Neural progenitor cell (in vitro differentiated cells): ENCODE results near the gene CDH23. TPM values are rescaled to one million over a fixed set of nuclear protein-coding genes. Genes with fewer than 3 reads are reported as not detected.
A peak's percentile ranks its signal among the peaks of the same experiment; 100 is the strongest.
"Not testable (repeated sequence)": the region's sequence is repeated elsewhere in the genome, so short reads cannot be mapped to it uniquely, and the experiment has no call there.

Experiments
- DNase-seq: peaks from one replicate; pipeline ENCODE4 v3.0.0-alpha.2; 2016; ENCODE audit warnings: low spot score
- H2AFZ ChIP-seq: fragments of 200-600 bp; sonication (generic); replicated peaks from 2 replicates; pipeline ENCODE4 v1.6.1; 2016; ENCODE audit warnings: antibody characterized with exemption
- H3F3A ChIP-seq: fragments of 200-600 bp; sonication (generic); 2 replicates; pipeline ENCODE4 v1.6.1; 2016; ENCODE audit warnings: antibody characterized with exemption, low read depth
- H3K27ac ChIP-seq: fragments of 200-600 bp; sonication (generic); 2 replicates; pipeline ENCODE4 v1.5.1; 2016; ENCODE audit warnings: mild to moderate bottlenecking
- H3K27me3 ChIP-seq: fragments of 200-600 bp; sonication (generic); 2 replicates; pipeline ENCODE4 v1.6.1; 2016; ENCODE audit warnings: mild to moderate bottlenecking, moderate library complexity
- H3K36me3 ChIP-seq: fragments of 200-600 bp; sonication (generic); 2 replicates; pipeline ENCODE4 v1.5.1; 2016
- H3K4me1 ChIP-seq: fragments of 200-600 bp; sonication (generic); 2 replicates; pipeline ENCODE4 v1.6.1; 2016; ENCODE audit warnings: mixed run types
- H3K4me2 ChIP-seq: fragments of 200-600 bp; sonication (generic); 2 replicates; pipeline ENCODE4 v1.6.1; 2016
- H3K4me3 ChIP-seq: fragments of 200-600 bp; sonication (generic); 2 replicates; pipeline ENCODE4 v1.5.1; 2016
- H3K79me2 ChIP-seq: fragments of 200-600 bp; sonication (generic); 2 replicates; pipeline ENCODE4 v1.6.1; 2016; ENCODE audit warnings: low read depth
- H3K9ac ChIP-seq: fragments of 200-600 bp; sonication (generic); 2 replicates; pipeline ENCODE4 v1.6.1; 2016
- H3K9me3 ChIP-seq: fragments of 200-600 bp; sonication (generic); 2 replicates; pipeline ENCODE4 v1.5.1; 2016; ENCODE audit warnings: low read depth
- H4K20me1 ChIP-seq: fragments of 200-600 bp; sonication (generic); 2 replicates; pipeline ENCODE4 v1.6.1; 2016; ENCODE audit warnings: low read depth
- H3K27ac Mint-ChIP-seq: 3 replicates; pipeline ENCODE4 v1.8.0; 2021; ENCODE audit warnings: mixed read lengths
- H3K27me3 Mint-ChIP-seq: 2 replicates; pipeline ENCODE4 v1.8.0; 2022; ENCODE audit warnings: low read depth, mild to moderate bottlenecking, inconsistent platforms, moderate library complexity, mixed read lengths; ENCODE audit not compliant: insufficient read depth
- H3K36me3 Mint-ChIP-seq: 3 replicates; pipeline ENCODE4 v1.8.0; 2021; ENCODE audit warnings: mixed read lengths
- H3K4me1 Mint-ChIP-seq: 3 replicates; pipeline ENCODE4 v1.8.0; 2021; ENCODE audit warnings: mixed read lengths
- H3K4me3 Mint-ChIP-seq: 3 replicates; pipeline ENCODE4 v1.8.0; 2021; ENCODE audit warnings: mild to moderate bottlenecking, moderate library complexity, mixed read lengths
- H3K9me3 Mint-ChIP-seq: 3 replicates; pipeline ENCODE4 v1.8.0; 2020; ENCODE audit warnings: mixed read lengths
- EZH2 ChIP-seq: fragments of 200-600 bp; sonication (generic); IDR thresholded peaks from 2 replicates; pipeline ENCODE4 v1.6.1; 2017; ENCODE audit warnings: antibody characterized with exemption, mild to moderate bottlenecking, moderate library complexity
- EZH2phosphoT487 ChIP-seq: fragments of 200-600 bp; sonication (generic); IDR thresholded peaks from 2 replicates; pipeline ENCODE4 v1.6.1; 2017; ENCODE audit warnings: antibody characterized with exemption
- total RNA-seq: library from RNA; depleted of rRNA; stranded (reverse); fragments of >200 nt; gene quantifications from 2 replicates; pipeline ENCODE4 v1.2.3, GENCODE V29; 2015; ENCODE audit warnings: low replicate concordance
- TF ChIP-seq, protein P1 (sequence below): fragments of 200-600 bp; sonication (generic); IDR thresholded peaks from 2 replicates; pipeline ENCODE4 v1.5.1; 2017; ENCODE audit warnings: antibody characterized with exemption, mild to moderate bottlenecking

CDH23 gene
- total RNA-seq, 1 donor from 2014 or later = 5.9 TPM

DNA sequence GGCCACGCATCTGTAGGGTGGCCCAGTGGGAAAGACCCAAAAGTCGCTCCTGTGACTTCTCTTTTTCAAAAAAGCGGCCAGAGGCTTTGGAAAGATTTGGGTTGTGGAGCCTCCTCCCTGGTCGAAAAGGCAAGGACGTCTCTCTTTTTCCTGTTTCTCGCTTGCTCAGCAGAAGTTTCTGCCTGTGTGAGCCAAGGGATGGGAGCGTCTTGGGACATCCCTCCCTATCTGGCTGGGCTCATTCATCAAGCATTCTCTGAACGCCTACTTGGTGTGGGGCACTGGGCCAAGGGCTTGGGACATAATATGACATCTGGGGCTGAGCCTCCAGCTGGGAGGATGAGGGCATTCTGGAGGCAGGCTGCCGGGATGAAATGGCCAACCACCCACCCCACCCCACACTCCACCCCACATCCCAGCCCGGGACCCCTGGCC, 201.9 kb downstream of the CDH23 start:
- no peak overlapping the region for H3K4me3 ChIP-seq

DNA sequence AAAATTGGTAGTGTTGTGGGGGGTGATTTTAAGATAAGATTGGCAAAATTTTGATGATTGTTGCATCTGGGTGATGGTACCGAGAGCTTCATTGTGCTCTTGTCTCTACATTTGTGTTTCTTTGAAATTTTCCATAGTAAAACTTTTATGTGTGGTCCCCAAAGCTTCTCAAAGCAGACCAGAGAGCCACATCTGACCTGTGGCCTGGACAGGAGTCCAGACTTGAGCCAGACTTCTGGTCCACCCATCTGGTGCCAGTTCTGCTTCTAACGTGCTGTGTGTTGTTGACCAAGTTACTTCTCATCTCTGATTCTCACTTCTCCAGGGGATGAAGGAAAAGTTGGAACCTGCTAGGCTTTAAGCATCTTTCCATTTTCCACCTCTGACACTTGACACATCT, 202.8 kb downstream of the CDH23 start:
- Mint-ChIP-seq H3K27ac (no peak overlapping the region), H3K36me3 (no peaks in the 10 kb centered on the region), H3K4me1 (peaks cover 22% of the 10 kb centered on the region), H3K27me3 (peaks cover 5% of the 10 kb centered on the region), H3K4me3 (no peak overlapping the region), H3K9me3 (no peaks in the 10 kb centered on the region)
- Histone ChIP-seq H3K4me3 (no peak overlapping the region), H3K27ac (no peak overlapping the region), H3F3A (no peaks in the 10 kb centered on the region), H3K36me3 (no peaks in the 10 kb centered on the region), H3K79me2 (no peaks in the 10 kb centered on the region), H3K9me3 (no peaks in the 10 kb centered on the region), H3K4me1 (peaks cover 26% of the 10 kb centered on the region), H2AFZ (no peak overlapping the region), H3K27me3 (no peaks in the 10 kb centered on the region), H3K4me2 (no peak overlapping the region), H4K20me1 (no peaks in the 10 kb centered on the region), H3K9ac (no peak overlapping the region)
- TF ChIP-seq EZH2phosphoT487 (no peak), EZH2 (no peak)
- TF ChIP-seq, protein P1, sequence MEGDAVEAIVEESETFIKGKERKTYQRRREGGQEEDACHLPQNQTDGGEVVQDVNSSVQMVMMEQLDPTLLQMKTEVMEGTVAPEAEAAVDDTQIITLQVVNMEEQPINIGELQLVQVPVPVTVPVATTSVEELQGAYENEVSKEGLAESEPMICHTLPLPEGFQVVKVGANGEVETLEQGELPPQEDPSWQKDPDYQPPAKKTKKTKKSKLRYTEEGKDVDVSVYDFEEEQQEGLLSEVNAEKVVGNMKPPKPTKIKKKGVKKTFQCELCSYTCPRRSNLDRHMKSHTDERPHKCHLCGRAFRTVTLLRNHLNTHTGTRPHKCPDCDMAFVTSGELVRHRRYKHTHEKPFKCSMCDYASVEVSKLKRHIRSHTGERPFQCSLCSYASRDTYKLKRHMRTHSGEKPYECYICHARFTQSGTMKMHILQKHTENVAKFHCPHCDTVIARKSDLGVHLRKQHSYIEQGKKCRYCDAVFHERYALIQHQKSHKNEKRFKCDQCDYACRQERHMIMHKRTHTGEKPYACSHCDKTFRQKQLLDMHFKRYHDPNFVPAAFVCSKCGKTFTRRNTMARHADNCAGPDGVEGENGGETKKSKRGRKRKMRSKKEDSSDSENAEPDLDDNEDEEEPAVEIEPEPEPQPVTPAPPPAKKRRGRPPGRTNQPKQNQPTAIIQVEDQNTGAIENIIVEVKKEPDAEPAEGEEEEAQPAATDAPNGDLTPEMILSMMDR = no peak
- no peak for DNase-seq

More for the DNA sequence above, 201.9 kb downstream of the CDH23 start:
- Histone ChIP-seq H3K79me2 (no peaks in the 10 kb centered on the region), H3K27ac (no peak overlapping the region), H3K27me3 (no peaks in the 10 kb centered on the region), H2AFZ (no peak overlapping the region), H3F3A (no peaks in the 10 kb centered on the region), H3K4me1 (peaks cover 26% of the 10 kb centered on the region), H3K9me3 (no peaks in the 10 kb centered on the region), H3K36me3 (no peaks in the 10 kb centered on the region), H4K20me1 (no peaks in the 10 kb centered on the region), H3K9ac (no peak overlapping the region), H3K4me2 (no peak overlapping the region)
- Mint-ChIP-seq H3K27ac (no peak overlapping the region), H3K4me3 (no peak overlapping the region), H3K36me3 (no peaks in the 10 kb centered on the region), H3K27me3 (peaks cover 2% of the 10 kb centered on the region), H3K4me1 (peaks cover 19% of the 10 kb centered on the region), H3K9me3 (no peaks in the 10 kb centered on the region)
- TF ChIP-seq EZH2 (no peak), EZH2phosphoT487 (no peak)
- TF ChIP-seq, protein P1 = no peak
- no peak for DNase-seq

DNA sequence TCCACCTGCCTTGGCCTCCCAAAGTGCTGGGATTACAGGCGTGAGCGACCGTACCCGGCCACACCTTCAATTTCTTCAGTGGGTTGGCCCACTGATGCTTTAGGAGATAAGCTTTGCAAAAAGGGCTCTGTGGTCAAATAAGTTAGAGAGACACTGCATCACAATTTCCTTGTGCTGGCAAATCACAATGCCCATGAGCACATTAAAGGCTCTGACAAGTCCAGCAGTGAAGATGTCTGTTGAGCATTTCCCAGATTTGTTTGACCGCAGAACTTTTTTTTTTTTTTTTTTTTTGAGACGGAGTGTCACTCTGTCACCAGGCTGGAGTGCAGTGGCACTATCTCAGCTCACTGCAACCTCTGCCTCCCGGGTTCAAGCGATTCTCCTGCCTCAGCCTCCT, 203.5 kb downstream of the CDH23 start:
- H3K36me3 ChIP-seq, H3K4me3 ChIP-seq, H3K27ac ChIP-seq, H3K4me3 Mint-ChIP-seq, H3K36me3 Mint-ChIP-seq, H3K9me3 ChIP-seq, H2AFZ ChIP-seq, DNase-seq, H3K27me3 Mint-ChIP-seq, H3K79me2 ChIP-seq, H4K20me1 ChIP-seq, H3K9me3 Mint-ChIP-seq, H3K27me3 ChIP-seq, H3K27ac Mint-ChIP-seq, H3K9ac ChIP-seq, H3K4me2 ChIP-seq, H3F3A ChIP-seq: not testable (repeated sequence)
- peaks cover 26% of the 10 kb centered on the region for H3K4me1 ChIP-seq
- H3K4me1 Mint-ChIP-seq = peaks cover 26% of the 10 kb centered on the region

DNA sequence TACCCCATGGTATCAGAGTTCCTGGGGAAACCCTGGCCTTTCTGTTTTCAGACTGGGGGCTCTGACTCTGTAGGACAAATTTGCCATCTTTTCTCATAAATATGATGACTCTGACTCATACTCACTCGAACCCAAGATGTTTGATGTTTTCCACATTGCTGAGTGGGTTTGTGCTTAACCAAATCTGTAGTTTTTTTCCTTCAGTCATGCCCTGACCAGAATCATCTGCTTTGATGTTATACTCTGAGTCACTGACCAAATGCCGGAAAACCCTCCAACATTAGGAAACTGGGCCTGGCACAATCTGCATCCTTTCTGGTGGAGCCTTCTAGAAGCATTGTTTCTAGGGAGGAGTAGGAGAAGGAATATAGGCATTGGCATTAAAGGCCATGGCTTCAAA, 204.1 kb downstream of the CDH23 start:
- Histone ChIP-seq H3K9me3 (no peaks in the 10 kb centered on the region), H2AFZ (no peak overlapping the region), H3F3A (peaks cover 5% of the 10 kb centered on the region), H3K4me3 (no peak overlapping the region), H3K36me3 (no peaks in the 10 kb centered on the region), H3K4me2 (no peak overlapping the region), H3K79me2 (no peaks in the 10 kb centered on the region), H3K27ac (no peak overlapping the region), H3K9ac (no peak overlapping the region), H3K4me1 (peaks cover 26% of the 10 kb centered on the region), H3K27me3 (no peaks in the 10 kb centered on the region), H4K20me1 (no peaks in the 10 kb centered on the region)
- DNase-seq = no peak
- H3K4me3 Mint-ChIP-seq = no peak overlapping the region
- no peaks in the 10 kb centered on the region for H3K36me3 Mint-ChIP-seq
- no peaks in the 10 kb centered on the region for H3K9me3 Mint-ChIP-seq
- H3K27me3 Mint-ChIP-seq = peaks cover 5% of the 10 kb centered on the region
- TF ChIP-seq EZH2 (no peak), EZH2phosphoT487 (no peak)
- TF ChIP-seq, protein P1 = no peak
- peaks cover 25% of the 10 kb centered on the region for H3K4me1 Mint-ChIP-seq
- peak overlapping the region; percentile 32 for H3K27ac Mint-ChIP-seq
